ENCODE results near the gene INCENP.

INCENP gene

GRCh38 chr11:62124186-62125113 is 639 bp downstream of the INCENP start:
- peak; percentile 52 for DNase-seq

GRCh38 chr11:62125316-62125715 is 1.5 kb downstream of the INCENP start:
- DNase-seq = peak; percentile 25

- DNase-seq = no peak
Measured at GRCh38 chr11:62125881-62126280, 2.1 kb downstream of the INCENP start.

GRCh38 chr11:62127426-62127825 is 3.6 kb downstream of the INCENP start:
- no peak for DNase-seq

GRCh38 chr11:62127941-62128770 is 4.3 kb downstream of the INCENP start:
- DNase-seq = no peak

GRCh38 chr11:62128835-62129234 is 5.0 kb downstream of the INCENP start:
- DNase-seq = no peak

- no peak for DNase-seq
Measured at GRCh38 chr11:62129590-62130282, 5.9 kb downstream of the INCENP start.

- no peak for DNase-seq
Measured at GRCh38 chr11:62130283-62131169, 6.7 kb downstream of the INCENP start.

GRCh38 chr11:62131170-62131464 is 7.3 kb downstream of the INCENP start:
- DNase-seq = no peak

GRCh38 chr11:62132191-62132590 is 8.4 kb downstream of the INCENP start:
- DNase-seq = no peak

GRCh38 chr11:62132689-62133293 is 9.0 kb downstream of the INCENP start:
- no peak for DNase-seq

GRCh38 chr11:62133328-62134065 is 9.7 kb downstream of the INCENP start:
- DNase-seq = no peak

GRCh38 chr11:62137276-62137861 is 13.6 kb downstream of the INCENP start:
- no peak for DNase-seq

GRCh38 chr11:62137881-62138629 is 14.2 kb downstream of the INCENP start:
- no peak for DNase-seq

- DNase-seq = no peak
Measured at GRCh38 chr11:62138630-62139425, 15.0 kb downstream of the INCENP start.

- DNase-seq = no peak
Measured at GRCh38 chr11:62139526-62140303, 15.9 kb downstream of the INCENP start.

- DNase-seq = no peak
Measured at GRCh38 chr11:62140304-62141110, 16.7 kb downstream of the INCENP start.

Measured in activated CD4-positive, alpha-beta T cell treated with anti-CD3 and anti-CD28 coated beads, Interleukin-2, Interleukin-6, amounts not matched to agents 100 ng/mL and 50 ng/mL, durations not matched to agents 16 hours and 8 hours (primary cell).